ENCODE data around the gene MYO1C.

DNA sequence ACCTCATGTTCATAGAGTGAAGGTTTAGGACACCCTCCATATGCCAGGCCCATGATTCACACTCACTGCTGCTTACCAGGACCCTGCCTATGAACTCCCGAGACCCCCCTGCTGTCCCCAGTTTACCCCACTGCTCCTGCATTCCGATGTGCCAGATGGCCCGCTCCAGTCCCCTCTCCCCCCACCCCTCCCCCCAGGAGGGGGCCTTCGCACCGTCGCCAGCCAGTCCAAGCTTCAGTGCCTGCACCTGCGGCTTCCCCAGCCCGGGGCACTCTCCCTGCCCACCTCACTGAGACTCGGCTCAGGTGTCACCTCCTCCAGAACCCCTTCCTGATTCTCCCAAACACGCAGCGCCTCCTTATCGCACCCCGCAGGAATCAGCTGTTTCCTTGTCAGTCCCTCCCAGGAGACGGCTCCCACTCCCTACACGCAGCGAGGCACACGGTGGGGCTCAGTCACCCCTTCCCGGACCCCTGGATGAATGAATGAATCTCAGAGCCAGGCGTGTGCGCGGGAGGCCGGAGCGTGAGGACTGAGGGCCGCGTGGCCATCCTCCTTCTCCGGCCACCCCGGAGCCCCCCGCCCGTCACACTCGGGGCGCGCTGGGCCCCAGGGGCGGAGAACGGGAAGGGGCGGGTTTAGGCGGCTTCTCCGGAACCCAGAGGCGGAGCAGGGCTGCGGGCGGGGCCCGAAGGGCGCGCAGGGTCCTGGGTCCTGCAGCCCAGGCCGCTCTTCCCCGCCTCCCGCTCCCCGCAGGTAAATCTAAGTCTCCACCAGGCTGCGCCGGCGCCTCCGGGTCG is 1.6 kb downstream of the MYO1C start:
- TF ChIP-seq, protein P1, sequence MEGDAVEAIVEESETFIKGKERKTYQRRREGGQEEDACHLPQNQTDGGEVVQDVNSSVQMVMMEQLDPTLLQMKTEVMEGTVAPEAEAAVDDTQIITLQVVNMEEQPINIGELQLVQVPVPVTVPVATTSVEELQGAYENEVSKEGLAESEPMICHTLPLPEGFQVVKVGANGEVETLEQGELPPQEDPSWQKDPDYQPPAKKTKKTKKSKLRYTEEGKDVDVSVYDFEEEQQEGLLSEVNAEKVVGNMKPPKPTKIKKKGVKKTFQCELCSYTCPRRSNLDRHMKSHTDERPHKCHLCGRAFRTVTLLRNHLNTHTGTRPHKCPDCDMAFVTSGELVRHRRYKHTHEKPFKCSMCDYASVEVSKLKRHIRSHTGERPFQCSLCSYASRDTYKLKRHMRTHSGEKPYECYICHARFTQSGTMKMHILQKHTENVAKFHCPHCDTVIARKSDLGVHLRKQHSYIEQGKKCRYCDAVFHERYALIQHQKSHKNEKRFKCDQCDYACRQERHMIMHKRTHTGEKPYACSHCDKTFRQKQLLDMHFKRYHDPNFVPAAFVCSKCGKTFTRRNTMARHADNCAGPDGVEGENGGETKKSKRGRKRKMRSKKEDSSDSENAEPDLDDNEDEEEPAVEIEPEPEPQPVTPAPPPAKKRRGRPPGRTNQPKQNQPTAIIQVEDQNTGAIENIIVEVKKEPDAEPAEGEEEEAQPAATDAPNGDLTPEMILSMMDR (IDR thresholded peaks at IDR 0.05 in 8 of 11, conservative IDR thresholded peaks at IDR 0.05 in 3 of 11): no peak
- TF ChIP-seq POLR2A (IDR thresholded peaks at IDR 0.05) (peak in 1 of 3 donors; percentile 43), POLR2AphosphoS5 (IDR thresholded peaks at IDR 0.05) (peak; percentile 74 to 87 (median 79))

Measured in spleen (tissue), 7 donors.